Liver (tissue), 9 donors: ENCODE results near the gene PRMT9. TPM values are rescaled to one million over a fixed set of nuclear protein-coding genes. Genes with fewer than 3 reads are reported as not detected.

Source experiments
- DNase-seq: peaks from one replicate; pipeline ENCODE4 v3.0.0-alpha.2; 2017; ENCODE audit warnings: low spot score
- H3K27ac ChIP-seq, 2 donors: one replicate each; pipeline ENCODE4 v1.7.0; 2013; ENCODE audit warnings: inconsistent platforms in 2 of 2, low read length in 2 of 2, control low read depth in 1 of 2, low read depth in 1 of 2, mild to moderate bottlenecking in 1 of 2
- H3K27me3 ChIP-seq, 4 donors: one replicate each; pipeline versions ENCODE4 v1.6.1 to v1.7.0; 2013; ENCODE audit warnings: low read length in 3 of 4, inconsistent platforms in 1 of 4, mild to moderate bottlenecking in 1 of 4, moderate library complexity in 1 of 4; ENCODE audit not compliant: control insufficient read depth in 4 of 4, insufficient read depth in 4 of 4
- H3K36me3 ChIP-seq, 4 donors: one replicate each; pipeline versions ENCODE4 v1.6.1 to v1.7.0; 2013; ENCODE audit warnings: low read length in 3 of 4, mild to moderate bottlenecking in 3 of 4, low read depth in 1 of 4, moderate library complexity in 1 of 4; ENCODE audit not compliant: control insufficient read depth in 4 of 4, insufficient read depth in 3 of 4
- H3K4me1 ChIP-seq, 4 donors: one replicate each; pipeline versions ENCODE4 v1.6.1 to v1.7.0; 2013; ENCODE audit warnings: low read length in 3 of 4, mild to moderate bottlenecking in 3 of 4, moderate library complexity in 1 of 4; ENCODE audit not compliant: control insufficient read depth in 4 of 4, insufficient read depth in 4 of 4
- H3K4me3 ChIP-seq, 3 donors: one replicate each; pipeline versions ENCODE4 v1.6.1 to v1.7.0; 2013; ENCODE audit warnings: low read length in 3 of 3, control low read depth in 1 of 3, low read depth in 1 of 3, mild to moderate bottlenecking in 1 of 3
- H3K9ac ChIP-seq, 2 donors: one replicate each; pipeline ENCODE4 v1.7.0; 2013; ENCODE audit warnings: low read length in 2 of 2, mild to moderate bottlenecking in 2 of 2, moderate library complexity in 2 of 2, control low read depth in 1 of 2, low read depth in 1 of 2
- H3K9me3 ChIP-seq, 4 donors: one replicate each; pipeline versions ENCODE4 v1.6.1 to v1.7.0; 2013; ENCODE audit warnings: low read length in 3 of 4; ENCODE audit not compliant: control insufficient read depth in 4 of 4
- CTCF ChIP-seq: fragments of 150-350 bp; IDR thresholded peaks from 2 replicates; pipeline ENCODE4 v1.5.1; 2017; ENCODE audit warnings: improper control_type of control experiment, low read depth, low read length; ENCODE audit not compliant: missing input control
- EGR1 ChIP-seq, 2 donors: IDR thresholded peaks; 2 replicates each; pipeline ENCODE4 v1.6.1; 2016 to 2018; ENCODE audit warnings: antibody characterized with exemption in 2 of 2, low read depth in 2 of 2
- FOXA2 ChIP-seq: IDR thresholded peaks from 2 replicates; pipeline ENCODE4 v1.6.1; 2016; ENCODE audit warnings: antibody characterized with exemption
- GABPA ChIP-seq, 2 donors: IDR thresholded peaks in 1 of 2; conservative IDR thresholded peaks in 1 of 2; 2 replicates each; pipeline ENCODE4 v1.6.1; 2016; ENCODE audit warnings: antibody characterized with exemption in 2 of 2, mild to moderate bottlenecking in 1 of 2, moderate library complexity in 1 of 2
- HNF4A ChIP-seq, 2 donors: conservative IDR thresholded peaks; 2 replicates each; pipeline ENCODE4 v1.6.1; 2016; ENCODE audit warnings: antibody characterized with exemption in 2 of 2, mild to moderate bottlenecking in 2 of 2
- JUND ChIP-seq, 2 donors: IDR thresholded peaks; 2 replicates each; pipeline ENCODE4 v1.6.1; 2016; ENCODE audit warnings: antibody characterized with exemption in 2 of 2
- MAX ChIP-seq: IDR thresholded peaks from 2 replicates; pipeline ENCODE4 v1.6.1; 2016; ENCODE audit warnings: antibody characterized with exemption
- NR2F2 ChIP-seq: IDR thresholded peaks from 2 replicates; pipeline ENCODE4 v1.6.1; 2016; ENCODE audit warnings: antibody characterized with exemption
- RAD21 ChIP-seq, 2 donors: IDR thresholded peaks; 2 replicates each; pipeline ENCODE4 v1.6.1; 2016; ENCODE audit warnings: antibody characterized with exemption in 2 of 2, mild to moderate bottlenecking in 2 of 2
- RXRA ChIP-seq, 2 donors: IDR thresholded peaks; 2 replicates each; pipeline ENCODE4 v1.6.1; 2017 to 2018; ENCODE audit warnings: antibody characterized with exemption in 2 of 2, mild to moderate bottlenecking in 1 of 2
- SP1 ChIP-seq: IDR thresholded peaks from 2 replicates; pipeline ENCODE4 v1.6.1; 2018; ENCODE audit warnings: antibody characterized with exemption, mild to moderate bottlenecking
- TAF1 ChIP-seq: conservative IDR thresholded peaks from 2 replicates; pipeline ENCODE4 v1.6.1; 2016; ENCODE audit warnings: antibody characterized with exemption, mild to moderate bottlenecking
- YY1 ChIP-seq: IDR thresholded peaks from 2 replicates; pipeline ENCODE4 v1.6.1; 2016; ENCODE audit warnings: antibody characterized with exemption, mild to moderate bottlenecking
- WGBS: extraction: QIAGEN DNeasy Blood & Tissue Kit; methylation state at CpG from one replicate; pipeline ENCODE4 v1.1.7; 2013; 5-methylcytosine and 5-hydroxymethylcytosine counted together
- polyA plus RNA-seq, 2 donors: library from polyadenylated mRNA; stranded (reverse) in 1 of 2; unstranded in 1 of 2; fragments of 200-250 nt in 1 of 2; fragments of >200 nt in 1 of 2; fragmentation: Nextera tagmentation in 1 of 2; extraction: Ambion mirVana in 1 of 2; gene quantifications; one replicate each; pipeline versions ENCODE4 v1.2.1 to v1.2.3, GENCODE V29; 2013 to 2015
- total RNA-seq, 2 donors: library from RNA; depleted of rRNA; stranded (reverse); fragments of >200 nt; gene quantifications; one replicate each; pipeline ENCODE4 v1.2.3, GENCODE V29; 2014
- TF ChIP-seq, protein P1 (sequence below): IDR thresholded peaks from 2 replicates; pipeline ENCODE4 v1.6.1; 2016; ENCODE audit warnings: antibody characterized with exemption
- TF ChIP-seq, protein P2 (sequence below): IDR thresholded peaks from 2 replicates; pipeline ENCODE4 v1.6.1; 2016; ENCODE audit warnings: antibody characterized with exemption
- TF ChIP-seq, protein P3 (sequence below): IDR thresholded peaks from 2 replicates; pipeline ENCODE4 v1.6.1; 2016; ENCODE audit warnings: antibody characterized with exemption, mild to moderate bottlenecking
- donor health status: healthy.
- donor health status: healthy.
- donor health status: healthy.
- donor health status: healthy.
- donor health status: healthy.

Gene PRMT9
- total RNA-seq = 1 to 10 TPM; 8.5 TPM
- polyA plus RNA-seq = 1 to 10 TPM; 2.4 to 2.9 TPM

GRCh38 chr4:147683717-147684700, at the start of gene PRMT9:
PRMT9 (minus strand) TSS chr4:147684163; CDS start chr4:147683987, 176 bp downstream.
- H3K9ac ChIP-seq = peak within 1 kb of the TSS; percentile 78 to 87
- TF ChIP-seq YY1 (peak; percentile 71), NR2F2 (no peak), MAX (peak; percentile 23), JUND (IDR thresholded peaks at IDR 0.05) (peak; percentile 67 to 76), GABPA (IDR thresholded peaks at IDR 0.05 in 1 of 2, conservative IDR thresholded peaks at IDR 0.05 in 1 of 2) (peak in 1 of 2 donors; percentile 67), TAF1 (peak; percentile 59), FOXA2 (peak; percentile 6), RAD21 (IDR thresholded peaks at IDR 0.05) (no peak), RXRA (IDR thresholded peaks at IDR 0.05) (peak; percentile 36 to 40), CTCF (no peak), SP1 (peak; percentile 86), HNF4A (conservative IDR thresholded peaks at IDR 0.05) (no peak), EGR1 (IDR thresholded peaks at IDR 0.05; ENCODE audit: low read depth in 2 of 2) (no peak)
- TF ChIP-seq, protein P1, sequence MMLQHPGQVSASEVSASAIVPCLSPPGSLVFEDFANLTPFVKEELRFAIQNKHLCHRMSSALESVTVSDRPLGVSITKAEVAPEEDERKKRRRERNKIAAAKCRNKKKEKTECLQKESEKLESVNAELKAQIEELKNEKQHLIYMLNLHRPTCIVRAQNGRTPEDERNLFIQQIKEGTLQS = no peak
- TF ChIP-seq, protein P2, sequence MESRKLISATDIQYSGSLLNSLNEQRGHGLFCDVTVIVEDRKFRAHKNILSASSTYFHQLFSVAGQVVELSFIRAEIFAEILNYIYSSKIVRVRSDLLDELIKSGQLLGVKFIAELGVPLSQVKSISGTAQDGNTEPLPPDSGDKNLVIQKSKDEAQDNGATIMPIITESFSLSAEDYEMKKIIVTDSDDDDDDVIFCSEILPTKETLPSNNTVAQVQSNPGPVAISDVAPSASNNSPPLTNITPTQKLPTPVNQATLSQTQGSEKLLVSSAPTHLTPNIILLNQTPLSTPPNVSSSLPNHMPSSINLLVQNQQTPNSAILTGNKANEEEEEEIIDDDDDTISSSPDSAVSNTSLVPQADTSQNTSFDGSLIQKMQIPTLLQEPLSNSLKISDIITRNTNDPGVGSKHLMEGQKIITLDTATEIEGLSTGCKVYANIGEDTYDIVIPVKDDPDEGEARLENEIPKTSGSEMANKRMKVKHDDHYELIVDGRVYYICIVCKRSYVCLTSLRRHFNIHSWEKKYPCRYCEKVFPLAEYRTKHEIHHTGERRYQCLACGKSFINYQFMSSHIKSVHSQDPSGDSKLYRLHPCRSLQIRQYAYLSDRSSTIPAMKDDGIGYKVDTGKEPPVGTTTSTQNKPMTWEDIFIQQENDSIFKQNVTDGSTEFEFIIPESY = peak; percentile 38
- TF ChIP-seq, protein P3, sequence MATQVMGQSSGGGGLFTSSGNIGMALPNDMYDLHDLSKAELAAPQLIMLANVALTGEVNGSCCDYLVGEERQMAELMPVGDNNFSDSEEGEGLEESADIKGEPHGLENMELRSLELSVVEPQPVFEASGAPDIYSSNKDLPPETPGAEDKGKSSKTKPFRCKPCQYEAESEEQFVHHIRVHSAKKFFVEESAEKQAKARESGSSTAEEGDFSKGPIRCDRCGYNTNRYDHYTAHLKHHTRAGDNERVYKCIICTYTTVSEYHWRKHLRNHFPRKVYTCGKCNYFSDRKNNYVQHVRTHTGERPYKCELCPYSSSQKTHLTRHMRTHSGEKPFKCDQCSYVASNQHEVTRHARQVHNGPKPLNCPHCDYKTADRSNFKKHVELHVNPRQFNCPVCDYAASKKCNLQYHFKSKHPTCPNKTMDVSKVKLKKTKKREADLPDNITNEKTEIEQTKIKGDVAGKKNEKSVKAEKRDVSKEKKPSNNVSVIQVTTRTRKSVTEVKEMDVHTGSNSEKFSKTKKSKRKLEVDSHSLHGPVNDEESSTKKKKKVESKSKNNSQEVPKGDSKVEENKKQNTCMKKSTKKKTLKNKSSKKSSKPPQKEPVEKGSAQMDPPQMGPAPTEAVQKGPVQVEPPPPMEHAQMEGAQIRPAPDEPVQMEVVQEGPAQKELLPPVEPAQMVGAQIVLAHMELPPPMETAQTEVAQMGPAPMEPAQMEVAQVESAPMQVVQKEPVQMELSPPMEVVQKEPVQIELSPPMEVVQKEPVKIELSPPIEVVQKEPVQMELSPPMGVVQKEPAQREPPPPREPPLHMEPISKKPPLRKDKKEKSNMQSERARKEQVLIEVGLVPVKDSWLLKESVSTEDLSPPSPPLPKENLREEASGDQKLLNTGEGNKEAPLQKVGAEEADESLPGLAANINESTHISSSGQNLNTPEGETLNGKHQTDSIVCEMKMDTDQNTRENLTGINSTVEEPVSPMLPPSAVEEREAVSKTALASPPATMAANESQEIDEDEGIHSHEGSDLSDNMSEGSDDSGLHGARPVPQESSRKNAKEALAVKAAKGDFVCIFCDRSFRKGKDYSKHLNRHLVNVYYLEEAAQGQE = peak; percentile 76
- H3K4me1 ChIP-seq = peaks cover 3 to 15% (median 10%) of the 10 kb centered on the region in 4 donors
- peaks cover 0 to 2% (median under 1%) of the 10 kb centered on the region in 4 donors for H3K36me3 ChIP-seq
- DNase-seq = peak; percentile 90
- peak within 1 kb of the TSS; percentile 85 to 91 for H3K27ac ChIP-seq
- H3K27me3 ChIP-seq = no peaks in the 10 kb centered on the region
- H3K4me3 ChIP-seq = peak within 1 kb of the TSS; percentile 71 to 88 (median 76)
- no peaks in the 10 kb centered on the region for H3K9me3 ChIP-seq
- under 1% methylated on average over 69 of the region's 69 CpGs for WGBS
